ENCODE results near the gene MLIP. TPM values are rescaled to one million over a fixed set of nuclear protein-coding genes. Genes with fewer than 3 reads are reported as not detected.

The MLIP gene
- polyA plus RNA-seq, 2 donors = 4.1 to 4.7 TPM

- Histone ChIP-seq H3K27ac (ENCODE audit: low read depth in 2 of 2, low read length in 1 of 2) (no peak overlapping the region), H3K36me3 (ENCODE audit: control insufficient read depth in 2 of 2, insufficient read depth in 2 of 2, low read length in 1 of 2) (no peaks in the 10 kb centered on the region), H3K9me3 (ENCODE audit: control insufficient read depth in 2 of 2, insufficient read depth in 1 of 2, low read depth in 1 of 2, low read length in 1 of 2) (no peaks in the 10 kb centered on the region), H3K4me1 (ENCODE audit: control insufficient read depth in 2 of 2, insufficient read depth in 2 of 2, low read length in 1 of 2) (no peaks in the 10 kb centered on the region), H3K27me3 (ENCODE audit: control insufficient read depth in 1 of 2, insufficient read depth in 2 of 2, low read length in 2 of 2) (no peaks in the 10 kb centered on the region), H3K4me3 (ENCODE audit: low read depth in 1 of 2, low read length in 2 of 2) (no peak overlapping the region)
Measured at GRCh38 chr6:54274383-54274782, 163.1 kb downstream of the MLIP start.

- H3K4me3 ChIP-seq (ENCODE audit: low read depth in 1 of 2, low read length in 2 of 2) = no peak overlapping the region
- H3K27ac ChIP-seq (ENCODE audit: low read depth in 2 of 2, low read length in 1 of 2) = no peak overlapping the region
- 66 to 78% methylated on average over 1 of the region's 1 CpG for WGBS, 2 donors
- no peaks in the 10 kb centered on the region for H3K36me3 ChIP-seq (ENCODE audit: control insufficient read depth in 2 of 2, insufficient read depth in 2 of 2, low read length in 1 of 2)
- H3K9me3 ChIP-seq (ENCODE audit: control insufficient read depth in 2 of 2, insufficient read depth in 1 of 2, low read depth in 1 of 2, low read length in 1 of 2) = no peaks in the 10 kb centered on the region
- no peaks in the 10 kb centered on the region for H3K4me1 ChIP-seq (ENCODE audit: control insufficient read depth in 2 of 2, insufficient read depth in 2 of 2, low read length in 1 of 2)
- no peaks in the 10 kb centered on the region for H3K27me3 ChIP-seq (ENCODE audit: control insufficient read depth in 1 of 2, insufficient read depth in 2 of 2, low read length in 2 of 2)
Measured at GRCh38 chr6:54282186-54282585, 170.9 kb downstream of the MLIP start.

- no peak overlapping the region for H3K4me3 ChIP-seq (ENCODE audit: low read depth in 1 of 2, low read length in 2 of 2)
- no peaks in the 10 kb centered on the region for H3K27me3 ChIP-seq (ENCODE audit: control insufficient read depth in 1 of 2, insufficient read depth in 2 of 2, low read length in 2 of 2)
- WGBS, 2 donors = 67 to 83% methylated on average over 3 of the region's 3 CpGs
- H3K4me1 ChIP-seq (ENCODE audit: control insufficient read depth in 2 of 2, insufficient read depth in 2 of 2, low read length in 1 of 2) = no peaks in the 10 kb centered on the region
- no peaks in the 10 kb centered on the region for H3K9me3 ChIP-seq (ENCODE audit: control insufficient read depth in 2 of 2, insufficient read depth in 1 of 2, low read depth in 1 of 2, low read length in 1 of 2)
- H3K27ac ChIP-seq (ENCODE audit: low read depth in 2 of 2, low read length in 1 of 2) = no peak overlapping the region
- H3K36me3 ChIP-seq (ENCODE audit: control insufficient read depth in 2 of 2, insufficient read depth in 2 of 2, low read length in 1 of 2) = no peaks in the 10 kb centered on the region
Measured at GRCh38 chr6:54284161-54284860, 173.1 kb downstream of the MLIP start.

- no peaks in the 10 kb centered on the region for H3K4me1 ChIP-seq (ENCODE audit: control insufficient read depth in 2 of 2, insufficient read depth in 2 of 2, low read length in 1 of 2)
- no peaks in the 10 kb centered on the region for H3K9me3 ChIP-seq (ENCODE audit: control insufficient read depth in 2 of 2, insufficient read depth in 1 of 2, low read depth in 1 of 2, low read length in 1 of 2)
- H3K27ac ChIP-seq (ENCODE audit: low read depth in 2 of 2, low read length in 1 of 2) = no peak overlapping the region
- no peaks in the 10 kb centered on the region for H3K27me3 ChIP-seq (ENCODE audit: control insufficient read depth in 1 of 2, insufficient read depth in 2 of 2, low read length in 2 of 2)
- no peak overlapping the region for H3K4me3 ChIP-seq (ENCODE audit: low read depth in 1 of 2, low read length in 2 of 2)
- no peaks in the 10 kb centered on the region for H3K36me3 ChIP-seq (ENCODE audit: control insufficient read depth in 2 of 2, insufficient read depth in 2 of 2, low read length in 1 of 2)
- WGBS, 2 donors = 61 to 70% methylated on average over 3 of the region's 3 CpGs
Measured at GRCh38 chr6:54285595-54285994, 174.4 kb downstream of the MLIP start.

GRCh38 chr6:54286141-54286540, 174.9 kb downstream of the MLIP start:
- Histone ChIP-seq H3K4me3 (ENCODE audit: low read depth in 1 of 2, low read length in 2 of 2) (no peak overlapping the region), H3K9me3 (ENCODE audit: control insufficient read depth in 2 of 2, insufficient read depth in 1 of 2, low read depth in 1 of 2, low read length in 1 of 2) (no peaks in the 10 kb centered on the region), H3K27me3 (ENCODE audit: control insufficient read depth in 1 of 2, insufficient read depth in 2 of 2, low read length in 2 of 2) (no peaks in the 10 kb centered on the region), H3K36me3 (ENCODE audit: control insufficient read depth in 2 of 2, insufficient read depth in 2 of 2, low read length in 1 of 2) (no peaks in the 10 kb centered on the region), H3K4me1 (ENCODE audit: control insufficient read depth in 2 of 2, insufficient read depth in 2 of 2, low read length in 1 of 2) (no peaks in the 10 kb centered on the region), H3K27ac (ENCODE audit: low read depth in 2 of 2, low read length in 1 of 2) (no peak overlapping the region)

- no peaks in the 10 kb centered on the region for H3K4me1 ChIP-seq (ENCODE audit: control insufficient read depth in 2 of 2, insufficient read depth in 2 of 2, low read length in 1 of 2)
- no peak overlapping the region for H3K4me3 ChIP-seq (ENCODE audit: low read depth in 1 of 2, low read length in 2 of 2)
- no peaks in the 10 kb centered on the region for H3K9me3 ChIP-seq (ENCODE audit: control insufficient read depth in 2 of 2, insufficient read depth in 1 of 2, low read depth in 1 of 2, low read length in 1 of 2)
- H3K27ac ChIP-seq (ENCODE audit: low read depth in 2 of 2, low read length in 1 of 2) = no peak overlapping the region
- 89 to 91% methylated on average over 2 of the region's 2 CpGs for WGBS, 2 donors
- no peaks in the 10 kb centered on the region for H3K36me3 ChIP-seq (ENCODE audit: control insufficient read depth in 2 of 2, insufficient read depth in 2 of 2, low read length in 1 of 2)
- no peaks in the 10 kb centered on the region for H3K27me3 ChIP-seq (ENCODE audit: control insufficient read depth in 1 of 2, insufficient read depth in 2 of 2, low read length in 2 of 2)
Measured at GRCh38 chr6:54288474-54288873, 177.2 kb downstream of the MLIP start.

GRCh38 chr6:54289426-54289825, 178.2 kb downstream of the MLIP start:
- 82 to 85% methylated on average over 4 of the region's 4 CpGs for WGBS, 2 donors
- Histone ChIP-seq H3K9me3 (ENCODE audit: control insufficient read depth in 2 of 2, insufficient read depth in 1 of 2, low read depth in 1 of 2, low read length in 1 of 2) (no peaks in the 10 kb centered on the region), H3K27ac (ENCODE audit: low read depth in 2 of 2, low read length in 1 of 2) (no peak overlapping the region), H3K4me1 (ENCODE audit: control insufficient read depth in 2 of 2, insufficient read depth in 2 of 2, low read length in 1 of 2) (no peaks in the 10 kb centered on the region), H3K27me3 (ENCODE audit: control insufficient read depth in 1 of 2, insufficient read depth in 2 of 2, low read length in 2 of 2) (no peaks in the 10 kb centered on the region), H3K36me3 (ENCODE audit: control insufficient read depth in 2 of 2, insufficient read depth in 2 of 2, low read length in 1 of 2) (no peaks in the 10 kb centered on the region), H3K4me3 (ENCODE audit: low read depth in 1 of 2, low read length in 2 of 2) (no peak overlapping the region)

- H3K4me1 ChIP-seq (ENCODE audit: control insufficient read depth in 2 of 2, insufficient read depth in 2 of 2, low read length in 1 of 2) = no peaks in the 10 kb centered on the region
- no peak overlapping the region for H3K4me3 ChIP-seq (ENCODE audit: low read depth in 1 of 2, low read length in 2 of 2)
- 41% methylated on average over 2 of the region's 2 CpGs for WGBS, 2 donors
Measured at GRCh38 chr6:54291146-54291545, 179.9 kb downstream of the MLIP start.

GRCh38 chr6:54291738-54292137, 180.5 kb downstream of the MLIP start:
- 49 to 53% methylated on average over 2 of the region's 2 CpGs for WGBS, 2 donors

More at GRCh38 chr6:54291146-54291545, 179.9 kb downstream of the MLIP start:
- H3K9me3 ChIP-seq (ENCODE audit: control insufficient read depth in 2 of 2, insufficient read depth in 1 of 2, low read depth in 1 of 2, low read length in 1 of 2) = peaks cover 3 to 5% of the 10 kb centered on the region in 2 donors
- H3K36me3 ChIP-seq (ENCODE audit: control insufficient read depth in 2 of 2, insufficient read depth in 2 of 2, low read length in 1 of 2) = no peaks in the 10 kb centered on the region
- no peaks in the 10 kb centered on the region for H3K27me3 ChIP-seq (ENCODE audit: control insufficient read depth in 1 of 2, insufficient read depth in 2 of 2, low read length in 2 of 2)
- no peak overlapping the region for H3K27ac ChIP-seq (ENCODE audit: low read depth in 2 of 2, low read length in 1 of 2)

GRCh38 chr6:54294965-54295532, 183.8 kb downstream of the MLIP start:
- no peaks in the 10 kb centered on the region for H3K36me3 ChIP-seq (ENCODE audit: control insufficient read depth in 2 of 2, insufficient read depth in 2 of 2, low read length in 1 of 2)
- no peak overlapping the region for H3K27ac ChIP-seq (ENCODE audit: low read depth in 2 of 2, low read length in 1 of 2)
- no peaks in the 10 kb centered on the region for H3K4me1 ChIP-seq (ENCODE audit: control insufficient read depth in 2 of 2, insufficient read depth in 2 of 2, low read length in 1 of 2)
- H3K9me3 ChIP-seq (ENCODE audit: control insufficient read depth in 2 of 2, insufficient read depth in 1 of 2, low read depth in 1 of 2, low read length in 1 of 2) = peaks cover 3 to 5% of the 10 kb centered on the region in 2 donors
- WGBS, 2 donors = 91 to 93% methylated on average over 8 of the region's 8 CpGs
- no peaks in the 10 kb centered on the region for H3K27me3 ChIP-seq (ENCODE audit: control insufficient read depth in 1 of 2, insufficient read depth in 2 of 2, low read length in 2 of 2)
- H3K4me3 ChIP-seq (ENCODE audit: low read depth in 1 of 2, low read length in 2 of 2) = no peak overlapping the region

More at GRCh38 chr6:54291738-54292137, 180.5 kb downstream of the MLIP start:
- H3K9me3 ChIP-seq (ENCODE audit: control insufficient read depth in 2 of 2, insufficient read depth in 1 of 2, low read depth in 1 of 2, low read length in 1 of 2) = peaks cover 3 to 5% of the 10 kb centered on the region in 2 donors
- H3K27ac ChIP-seq (ENCODE audit: low read depth in 2 of 2, low read length in 1 of 2) = no peak overlapping the region
- H3K27me3 ChIP-seq (ENCODE audit: control insufficient read depth in 1 of 2, insufficient read depth in 2 of 2, low read length in 2 of 2) = no peaks in the 10 kb centered on the region
- no peak overlapping the region for H3K4me3 ChIP-seq (ENCODE audit: low read depth in 1 of 2, low read length in 2 of 2)
- no peaks in the 10 kb centered on the region for H3K36me3 ChIP-seq (ENCODE audit: control insufficient read depth in 2 of 2, insufficient read depth in 2 of 2, low read length in 1 of 2)
- no peaks in the 10 kb centered on the region for H3K4me1 ChIP-seq (ENCODE audit: control insufficient read depth in 2 of 2, insufficient read depth in 2 of 2, low read length in 1 of 2)
